Activated CD8-positive, alpha-beta T cell treated with anti-CD3 and anti-CD28 coated beads, Interleukin-2, amount 10 ng/mL, durations not matched to agents 7 days and 5 days (primary cell): Measurements from ENCODE around the gene SYNGR2. TPM values are rescaled to one million over a fixed set of nuclear protein-coding genes. Genes with fewer than 3 reads are reported as not detected.
A peak's percentile ranks its signal among the peaks of the same experiment; 100 is the strongest.

Experiments
- ATAC-seq: fragments of 150-1000 bp; cut with Tn5 transposase; one replicate; pipeline ENCODE4 v1.10.0; 2021; ENCODE audit warnings: moderate library complexity
- CTCF ChIA-PET: fragments of 350-600 bp; sonication (Branson Sonifier 250); formaldehyde crosslinking; loops from one replicate; lab custom pipeline; 2021; ENCODE audit warnings: antibody characterized with exemption; lab: Charles Lee
- POLR2A ChIA-PET: fragments of 350-600 bp; sonication (Branson Sonifier 250); formaldehyde crosslinking; loops from one replicate; lab custom pipeline; 2021; ENCODE audit warnings: antibody characterized with exemption; lab: Charles Lee
- DNase-seq: peaks from one replicate; pipeline ENCODE4 v3.0.0-alpha.2; 2020
- H3K27ac Mint-ChIP-seq: one replicate; pipeline ENCODE4 v1.8.0; 2021; ENCODE audit warnings: mild to moderate bottlenecking, mixed read lengths
- H3K27me3 Mint-ChIP-seq: one replicate; pipeline ENCODE4 v1.8.0; 2021; ENCODE audit warnings: low read depth, mixed read lengths
- H3K36me3 Mint-ChIP-seq: one replicate; pipeline ENCODE4 v1.8.0; 2021; ENCODE audit warnings: low read depth, mixed read lengths
- H3K4me1 Mint-ChIP-seq: one replicate; pipeline ENCODE4 v1.8.0; 2021; ENCODE audit warnings: low read depth, mixed read lengths
- H3K4me3 Mint-ChIP-seq: one replicate; pipeline ENCODE4 v1.8.0; 2021; ENCODE audit warnings: mild to moderate bottlenecking, mixed read lengths
- H3K9me3 Mint-ChIP-seq: one replicate; pipeline ENCODE4 v1.8.0; 2022; ENCODE audit warnings: mixed read lengths; ENCODE audit not compliant: insufficient read depth
- total RNA-seq, 2 experiments: library from RNA; stranded (reverse); gene quantifications; one replicate each; pipeline ENCODE4 v1.2.3, GENCODE V29; 2021

Gene SYNGR2, protein sequence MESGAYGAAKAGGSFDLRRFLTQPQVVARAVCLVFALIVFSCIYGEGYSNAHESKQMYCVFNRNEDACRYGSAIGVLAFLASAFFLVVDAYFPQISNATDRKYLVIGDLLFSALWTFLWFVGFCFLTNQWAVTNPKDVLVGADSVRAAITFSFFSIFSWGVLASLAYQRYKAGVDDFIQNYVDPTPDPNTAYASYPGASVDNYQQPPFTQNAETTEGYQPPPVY
- 10 to 100 TPM; 41.1 to 44.3 TPM for total RNA-seq

DNA sequence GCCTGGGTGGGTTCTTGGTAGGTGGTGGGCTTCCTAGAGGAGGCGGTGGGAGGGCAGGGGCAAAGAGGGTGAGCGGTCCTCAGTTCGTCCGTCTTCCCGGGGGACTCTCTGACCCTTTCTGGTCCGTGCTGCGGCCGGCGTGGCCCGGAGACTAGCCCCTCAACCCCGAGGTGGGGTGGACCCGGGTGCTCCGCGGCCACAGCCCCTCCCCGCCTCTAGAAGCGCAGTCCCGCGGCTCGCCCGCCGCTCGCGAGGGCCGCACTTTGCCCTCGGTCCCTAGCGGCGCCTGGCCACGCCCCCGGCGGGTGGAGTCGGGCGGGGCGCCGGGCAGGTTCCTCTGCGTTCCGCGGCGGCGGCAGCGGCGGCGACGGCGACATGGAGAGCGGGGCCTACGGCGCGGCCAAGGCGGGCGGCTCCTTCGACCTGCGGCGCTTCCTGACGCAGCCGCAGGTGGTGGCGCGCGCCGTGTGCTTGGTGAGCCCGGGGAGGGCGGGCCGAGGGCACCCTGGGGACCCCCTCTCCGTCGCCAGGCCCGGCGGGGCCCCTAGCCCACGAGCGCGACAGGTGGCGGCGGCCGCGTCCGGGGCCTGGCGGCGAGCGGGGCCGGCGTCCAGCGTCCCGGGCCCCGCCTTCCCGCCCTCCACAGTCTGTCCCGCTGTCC, at the start of gene SYNGR2:
Gene SYNGR2 (plus strand): TSS at position 340 of the 661 bp plus-strand sequence. CDS start 36 bp downstream, at position 376.
- peaks cover 11% of the 10 kb centered on the region for H3K36me3 Mint-ChIP-seq

GRCh38 chr17:78118801-78119241, 49.6 kb upstream of the SYNGR2 start:
- no peaks in the 10 kb centered on the region for H3K9me3 Mint-ChIP-seq
- H3K27me3 Mint-ChIP-seq = no peaks in the 10 kb centered on the region
- peaks cover 74% of the 10 kb centered on the region for H3K36me3 Mint-ChIP-seq
- ChIA-PET POLR2A (interaction anchor here (2.3 to 13.9 kb wide), 3 partner anchors 9 to 21 kb away, joined by 12 to 182 read pairs (median 53); partner anchors contain the start of genes TMC6 and TMC8), CTCF (interaction anchor here (1.2 to 11.1 kb wide), 2 partner anchors 17 to 58 kb away, joined by 4 to 133 read pairs; no protein-coding TSS in a partner anchor)
- no peak overlapping the region for H3K4me3 Mint-ChIP-seq
- DNase-seq (no peak), ATAC-seq (no peak)
- H3K27ac Mint-ChIP-seq = no peak overlapping the region
- H3K4me1 Mint-ChIP-seq = peaks cover 69% of the 10 kb centered on the region

More for the DNA sequence above, at the start of gene SYNGR2:
- ChIA-PET CTCF (no interaction called here), POLR2A (interaction anchor here (0.6 kb wide), 1 partner anchor 44 kb away, joined by 4 read pairs; no protein-coding TSS in a partner anchor)
- Mint-ChIP-seq H3K27me3 (no peaks in the 10 kb centered on the region), H3K4me3 (peak within 1 kb of the TSS; percentile 69), H3K27ac (peak within 1 kb of the TSS; percentile 69), H3K9me3 (no peaks in the 10 kb centered on the region), H3K4me1 (peaks cover 41% of the 10 kb centered on the region)
- peak; percentile 92 for ATAC-seq
- peak; percentile 89 for DNase-seq

DNA sequence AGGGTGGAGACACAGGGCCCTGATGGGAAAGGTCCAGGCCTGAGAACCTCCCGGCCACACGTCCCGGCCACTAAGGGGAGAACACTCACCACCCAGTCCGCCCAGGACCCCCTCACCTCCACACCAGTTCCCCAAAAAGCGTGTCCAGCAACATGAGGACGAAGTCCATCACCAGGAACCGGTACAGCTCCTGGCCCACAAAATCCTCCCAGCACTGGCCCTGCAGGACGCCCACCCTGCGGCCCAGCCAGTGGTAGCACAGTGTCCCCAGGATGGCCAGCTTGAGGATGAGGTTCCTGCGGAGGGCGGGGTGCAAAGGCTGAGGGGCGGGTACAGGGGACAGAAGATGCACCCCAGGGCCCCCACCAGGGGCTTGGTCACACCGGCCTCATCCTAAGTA, 47.8 kb upstream of the SYNGR2 start:
- Mint-ChIP-seq H3K9me3 (no peaks in the 10 kb centered on the region), H3K4me1 (peaks cover 67% of the 10 kb centered on the region), H3K27me3 (no peaks in the 10 kb centered on the region), H3K27ac (peak overlapping the region; percentile 95), H3K4me3 (peak overlapping the region; percentile 88), H3K36me3 (peaks cover 74% of the 10 kb centered on the region)
- no peak for DNase-seq
- CTCF ChIA-PET = interaction anchor here (0.6 to 11.1 kb wide), 4 partner anchors 10 to 130 kb away, joined by 3 to 133 read pairs (median 7); partner anchors contain the start of gene TMC8
- POLR2A ChIA-PET = interaction anchor here (0.8 to 13.9 kb wide), 3 partner anchors 8 to 19 kb away, joined by 3 to 182 read pairs (median 53); partner anchors contain the start of gene TMC8
- ATAC-seq = no peak

GRCh38 chr17:78120971-78121800, 47.2 kb upstream of the SYNGR2 start:
- Mint-ChIP-seq H3K4me1 (peaks cover 69% of the 10 kb centered on the region), H3K27me3 (no peaks in the 10 kb centered on the region), H3K36me3 (peaks cover 77% of the 10 kb centered on the region), H3K4me3 (peak overlapping the region; percentile 88), H3K27ac (peak overlapping the region; percentile 95), H3K9me3 (no peaks in the 10 kb centered on the region)
- DNase-seq = peak; percentile 82
- ChIA-PET CTCF (interaction anchor here (0.6 to 11.1 kb wide), 4 partner anchors 9 to 129 kb away, joined by 3 to 133 read pairs (median 7); partner anchors contain the start of gene TMC8), POLR2A (interaction anchor here (0.8 to 13.9 kb wide), 4 partner anchors 8 to 18 kb away, joined by 3 to 182 read pairs (median 30); partner anchors contain the start of gene TMC8)
- peak; percentile 68 for ATAC-seq

GRCh38 chr17:78121801-78122215, 46.6 kb upstream of the SYNGR2 start:
- peak overlapping the region; percentile 95 for H3K27ac Mint-ChIP-seq
- CTCF ChIA-PET = interaction anchor here (1.4 to 11.1 kb wide), 3 partner anchors 8 to 128 kb away, joined by 4 to 133 read pairs (median 10); partner anchors contain the start of gene TMC8

GRCh38 chr17:78122216-78122930, 46.0 kb upstream of the SYNGR2 start:
- Mint-ChIP-seq H3K36me3 (peaks cover 81% of the 10 kb centered on the region), H3K4me3 (peak overlapping the region; percentile 88), H3K4me1 (peaks cover 72% of the 10 kb centered on the region), H3K27me3 (no peaks in the 10 kb centered on the region), H3K9me3 (no peaks in the 10 kb centered on the region), H3K27ac (peak overlapping the region; percentile 95)
- ChIA-PET POLR2A (interaction anchor here (1.5 to 13.9 kb wide), 3 partner anchors 9 to 17 kb away, joined by 6 to 182 read pairs (median 53); partner anchors contain the start of gene TMC8), CTCF (interaction anchor here (2.8 to 11.1 kb wide), 2 partner anchors 8 to 14 kb away, joined by 10 to 133 read pairs; partner anchors contain the start of gene TMC8)
- no peak for ATAC-seq
- no peak for DNase-seq

More at GRCh38 chr17:78121801-78122215, 46.6 kb upstream of the SYNGR2 start:
- no peak for DNase-seq
- H3K4me3 Mint-ChIP-seq = peak overlapping the region; percentile 88
- no peaks in the 10 kb centered on the region for H3K27me3 Mint-ChIP-seq
- no peaks in the 10 kb centered on the region for H3K9me3 Mint-ChIP-seq
- peaks cover 72% of the 10 kb centered on the region for H3K4me1 Mint-ChIP-seq
- ATAC-seq = peak; percentile 13
- peaks cover 80% of the 10 kb centered on the region for H3K36me3 Mint-ChIP-seq
- POLR2A ChIA-PET = interaction anchor here (1.5 to 13.9 kb wide), 3 partner anchors 9 to 18 kb away, joined by 6 to 182 read pairs (median 53); partner anchors contain the start of gene TMC8

DNA sequence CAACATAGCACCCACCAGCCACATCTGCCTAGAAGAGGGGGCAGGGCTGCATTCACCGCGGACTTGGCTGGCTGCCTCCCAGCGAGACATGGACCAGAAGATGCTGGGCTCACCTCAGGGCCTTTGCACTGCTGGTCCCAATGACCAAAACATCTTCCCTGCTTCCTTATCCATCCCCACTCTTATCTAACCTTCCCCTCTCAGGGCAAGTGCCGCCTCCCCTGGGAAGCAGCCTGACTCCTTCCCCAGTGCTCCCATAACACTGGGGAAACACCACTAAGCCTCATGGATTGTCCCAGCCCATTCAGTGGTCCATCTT, 45.5 kb upstream of the SYNGR2 start:
- CTCF ChIA-PET = interaction anchor here (2.8 to 11.1 kb wide), 2 partner anchors 7 to 13 kb away, joined by 10 to 133 read pairs; partner anchors contain the start of gene TMC8
- ATAC-seq (no peak), DNase-seq (no peak)
- peaks cover 69% of the 10 kb centered on the region for H3K4me1 Mint-ChIP-seq
- H3K27me3 Mint-ChIP-seq = no peaks in the 10 kb centered on the region
- H3K9me3 Mint-ChIP-seq = no peaks in the 10 kb centered on the region
- H3K4me3 Mint-ChIP-seq = peak overlapping the region; percentile 88
- H3K36me3 Mint-ChIP-seq = peaks cover 81% of the 10 kb centered on the region
- peak overlapping the region; percentile 95 for H3K27ac Mint-ChIP-seq
- POLR2A ChIA-PET = interaction anchor here (1.5 to 13.9 kb wide), 3 partner anchors 8 to 17 kb away, joined by 6 to 182 read pairs (median 53); partner anchors contain the start of gene TMC8

DNA sequence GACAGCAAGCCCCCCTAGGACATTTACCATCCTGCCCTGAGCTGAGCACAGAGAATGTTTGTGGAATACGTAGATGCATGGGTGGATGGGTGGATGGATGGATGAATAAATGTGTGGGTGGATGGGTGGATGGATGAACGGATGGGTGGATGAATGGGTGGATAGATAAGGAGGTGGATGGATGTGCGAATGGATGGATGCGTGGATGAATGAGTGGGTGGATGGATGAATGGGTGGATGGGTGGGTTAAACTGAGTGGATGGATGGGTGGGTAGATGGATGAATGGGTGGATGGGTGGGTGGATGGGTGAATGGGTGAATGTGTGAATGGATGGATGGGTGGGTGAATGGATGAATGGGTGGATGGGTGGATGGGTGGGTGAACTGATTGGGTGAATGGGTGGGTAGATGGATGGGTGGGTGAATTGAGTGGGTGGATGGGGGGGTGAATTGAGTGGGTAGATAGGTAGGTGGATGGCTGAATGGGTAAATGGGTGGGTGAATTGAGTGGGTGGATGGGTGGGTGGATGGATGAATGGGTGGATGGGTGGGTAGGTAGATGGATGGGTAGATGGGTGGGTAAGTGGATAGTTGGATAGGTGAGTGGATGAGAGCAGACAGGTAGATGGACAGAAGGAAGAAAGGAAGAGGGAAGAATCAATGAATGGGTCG, 45.0 kb upstream of the SYNGR2 start:
- Mint-ChIP-seq H3K9me3 (no peaks in the 10 kb centered on the region), H3K4me3 (peak overlapping the region; percentile 88), H3K27ac (peak overlapping the region; percentile 95), H3K36me3 (peaks cover 78% of the 10 kb centered on the region), H3K27me3 (no peaks in the 10 kb centered on the region), H3K4me1 (peaks cover 67% of the 10 kb centered on the region)
- ATAC-seq (no peak), DNase-seq (no peak)
- POLR2A ChIA-PET = interaction anchor here (1.4 to 13.9 kb wide), 4 partner anchors 8 to 46 kb away, joined by 4 to 182 read pairs (median 44); partner anchors contain the start of gene TMC8
- CTCF ChIA-PET = interaction anchor here (2.8 to 11.1 kb wide), 2 partner anchors 7 to 13 kb away, joined by 10 to 133 read pairs; partner anchors contain the start of gene TMC8

DNA sequence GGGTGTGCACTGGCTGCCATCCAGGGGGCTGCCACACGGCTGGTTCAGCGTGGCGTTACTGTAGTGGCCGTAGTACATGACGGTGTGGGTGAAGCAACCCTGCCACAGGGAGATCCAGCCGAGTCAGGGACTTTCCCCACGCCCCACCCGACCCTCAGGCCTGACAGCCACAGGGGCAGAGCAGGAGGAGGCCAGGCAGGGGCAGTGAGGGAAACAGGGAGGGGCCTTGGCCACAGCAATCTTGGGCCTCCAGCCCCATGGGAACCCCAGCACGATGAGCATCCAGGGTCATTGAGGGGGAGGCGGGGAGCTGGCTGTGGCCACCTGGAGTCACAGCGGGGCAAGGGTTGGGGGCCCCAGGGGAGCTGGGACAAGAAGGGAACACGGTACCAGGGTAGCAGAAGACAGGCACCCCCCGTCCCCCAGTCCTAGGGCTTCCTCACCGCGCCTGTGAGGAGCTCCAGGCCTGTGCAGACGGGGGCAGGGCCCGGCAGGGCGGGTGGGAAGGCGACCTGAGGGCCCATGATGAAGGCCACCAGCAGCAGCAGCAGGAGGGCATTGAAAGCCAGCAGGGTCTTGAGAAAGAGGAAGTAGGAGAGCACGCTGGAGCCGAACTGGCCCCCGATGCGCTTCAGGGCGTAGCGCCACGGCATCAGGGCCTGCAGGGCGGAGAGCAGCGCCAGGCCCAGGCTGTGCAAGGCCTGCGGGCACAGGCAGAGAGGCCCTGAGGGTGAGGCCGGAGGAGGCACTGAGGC, 44.1 kb upstream of the SYNGR2 start:
- CTCF ChIA-PET = interaction anchor here (0.8 to 11.1 kb wide), 4 partner anchors 11 to 127 kb away, joined by 3 to 133 read pairs (median 8); no protein-coding TSS in a partner anchor
- Mint-ChIP-seq H3K36me3 (peaks cover 72% of the 10 kb centered on the region), H3K4me3 (peak overlapping the region; percentile 63), H3K27ac (peak overlapping the region; percentile 82), H3K4me1 (peaks cover 67% of the 10 kb centered on the region), H3K27me3 (no peaks in the 10 kb centered on the region), H3K9me3 (no peaks in the 10 kb centered on the region)
- ATAC-seq = no peak
- POLR2A ChIA-PET = interaction anchor here (1.2 to 13.9 kb wide), 4 partner anchors 10 to 52 kb away, joined by 4 to 182 read pairs (median 20); no protein-coding TSS in a partner anchor
- DNase-seq = no peak
